ENCODE measurements around the gene ADRA2C.

DNA sequence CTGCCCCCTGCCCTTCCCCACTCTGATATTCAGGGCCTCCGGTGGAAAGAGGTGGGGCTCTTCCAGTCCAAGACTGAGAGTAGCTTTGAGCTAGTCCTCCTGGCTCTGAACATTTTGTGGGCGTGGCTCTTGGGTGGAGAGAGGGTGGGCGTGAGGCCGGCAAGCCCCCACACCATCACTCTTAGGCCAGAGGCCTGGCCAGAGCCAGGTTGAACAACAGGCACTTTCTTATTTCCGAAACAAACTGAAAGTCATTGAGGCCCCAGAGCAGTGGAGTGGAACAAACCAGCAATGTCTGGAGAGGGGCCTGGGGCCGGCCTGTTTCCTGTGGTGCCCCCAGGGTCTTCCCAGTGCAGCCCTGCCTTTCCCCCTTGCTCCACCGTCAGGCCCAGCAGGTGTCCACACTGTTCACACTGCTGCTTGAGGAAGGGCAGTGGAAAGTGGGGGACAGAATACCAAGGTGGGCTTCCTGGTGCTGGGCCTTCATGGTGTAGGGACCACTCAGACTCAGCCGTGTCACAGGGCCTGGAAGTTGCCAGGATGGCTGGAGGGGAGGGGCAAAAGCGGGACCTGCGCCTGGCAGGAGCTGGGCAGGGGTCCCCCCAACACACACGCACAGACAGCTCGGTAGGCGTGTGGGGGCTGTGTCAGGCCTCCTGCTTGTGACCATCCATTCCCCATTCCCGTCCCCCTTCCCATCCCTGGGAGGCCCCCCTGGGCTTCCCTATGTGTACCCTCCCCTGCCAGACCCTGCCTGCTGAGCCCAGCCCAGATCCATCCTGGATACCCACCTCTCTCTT is 2.9 kb downstream of the ADRA2C start:
- no peak for TF ChIP-seq POLR2AphosphoS5 (IDR thresholded peaks at IDR 0.05)
- TF ChIP-seq, protein P1, sequence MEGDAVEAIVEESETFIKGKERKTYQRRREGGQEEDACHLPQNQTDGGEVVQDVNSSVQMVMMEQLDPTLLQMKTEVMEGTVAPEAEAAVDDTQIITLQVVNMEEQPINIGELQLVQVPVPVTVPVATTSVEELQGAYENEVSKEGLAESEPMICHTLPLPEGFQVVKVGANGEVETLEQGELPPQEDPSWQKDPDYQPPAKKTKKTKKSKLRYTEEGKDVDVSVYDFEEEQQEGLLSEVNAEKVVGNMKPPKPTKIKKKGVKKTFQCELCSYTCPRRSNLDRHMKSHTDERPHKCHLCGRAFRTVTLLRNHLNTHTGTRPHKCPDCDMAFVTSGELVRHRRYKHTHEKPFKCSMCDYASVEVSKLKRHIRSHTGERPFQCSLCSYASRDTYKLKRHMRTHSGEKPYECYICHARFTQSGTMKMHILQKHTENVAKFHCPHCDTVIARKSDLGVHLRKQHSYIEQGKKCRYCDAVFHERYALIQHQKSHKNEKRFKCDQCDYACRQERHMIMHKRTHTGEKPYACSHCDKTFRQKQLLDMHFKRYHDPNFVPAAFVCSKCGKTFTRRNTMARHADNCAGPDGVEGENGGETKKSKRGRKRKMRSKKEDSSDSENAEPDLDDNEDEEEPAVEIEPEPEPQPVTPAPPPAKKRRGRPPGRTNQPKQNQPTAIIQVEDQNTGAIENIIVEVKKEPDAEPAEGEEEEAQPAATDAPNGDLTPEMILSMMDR (IDR thresholded peaks at IDR 0.05) = no peak
